ENCODE results near the gene BOD1.

BOD1 gene

GRCh38 chr5:173618927-173619519 is 2.6 kb upstream of the BOD1 start:
- ChIA-PET CTCF (interaction anchor here (0.9 to 18.0 kb wide), 16 partner anchors 10 to 698 kb away, joined by 3 to 402 read pairs (median 10); partner anchors contain the start of gene NSG2), POLR2A (no interaction called here)
- TF ChIP-seq CTCF (IDR thresholded peaks at IDR 0.05; ENCODE audit: insufficient read depth, low read length, missing control alignments), result peak; percentile 63
- no peak overlapping the region for H3K4me3 ChIP-seq (ENCODE audit: low read depth, low read length)
- no peak for DNase-seq (ENCODE audit: low read depth, low spot score)

- peak; percentile 72 for TF ChIP-seq CTCF (IDR thresholded peaks at IDR 0.05; ENCODE audit: insufficient read depth, low read length, missing control alignments)
- ChIA-PET CTCF (interaction anchor here (0.6 to 18.0 kb wide), 42 partner anchors 9 to 909 kb away, joined by 3 to 402 read pairs (median 5); partner anchors contain the start of gene STC2), POLR2A (interaction anchor here (0.7 to 1.5 kb wide), 7 partner anchors 9 to 357 kb away, joined by 3 to 5 read pairs (median 3); partner anchors contain the start of gene STC2)
- H3K4me3 ChIP-seq (ENCODE audit: low read depth, low read length), result peak overlapping the region; percentile 87
- DNase-seq (ENCODE audit: low read depth, low spot score), result peak; percentile 31
These were observed 420 bp downstream of the BOD1 start for GRCh38 chr5:173615884-173616576.

GRCh38 chr5:173614591-173614990 is 1.9 kb downstream of the BOD1 start:
- peak overlapping the region; percentile 87 for H3K4me3 ChIP-seq (ENCODE audit: low read depth, low read length)
- no peak for DNase-seq (ENCODE audit: low read depth, low spot score)
- ChIA-PET CTCF (interaction anchor here (0.8 to 18.0 kb wide), 14 partner anchors 9 to 908 kb away, joined by 3 to 402 read pairs (median 10); no protein-coding TSS in a partner anchor), POLR2A (no interaction called here)
- no peak for TF ChIP-seq CTCF (IDR thresholded peaks at IDR 0.05; ENCODE audit: insufficient read depth, low read length, missing control alignments)

GRCh38 chr5:173613433-173614159 is 2.9 kb downstream of the BOD1 start:
- DNase-seq (ENCODE audit: low read depth, low spot score), result no peak
- ChIA-PET CTCF (interaction anchor here (1.0 to 18.0 kb wide), 5 partner anchors 34 to 907 kb away, joined by 4 to 402 read pairs (median 12); no protein-coding TSS in a partner anchor), POLR2A (no interaction called here)
- H3K4me3 ChIP-seq (ENCODE audit: low read depth, low read length), result no peak overlapping the region
- TF ChIP-seq CTCF (IDR thresholded peaks at IDR 0.05; ENCODE audit: insufficient read depth, low read length, missing control alignments), result no peak

GRCh38 chr5:173612948-173613347 is 3.5 kb downstream of the BOD1 start:
- ChIA-PET POLR2A (interaction anchor here (0.6 kb wide), 1 partner anchor 152 kb away, joined by 3 read pairs; no protein-coding TSS in a partner anchor), CTCF (interaction anchor here (0.9 to 18.0 kb wide), 6 partner anchors 13 to 372 kb away, joined by 3 to 402 read pairs (median 7); no protein-coding TSS in a partner anchor)
- H3K4me3 ChIP-seq (ENCODE audit: low read depth, low read length), result no peak overlapping the region
- no peak for TF ChIP-seq CTCF (IDR thresholded peaks at IDR 0.05; ENCODE audit: insufficient read depth, low read length, missing control alignments)
- no peak for DNase-seq (ENCODE audit: low read depth, low spot score)
